ENCODE measurements around the gene DGKH.

GRCh38 chr13:42083138-42083770, 34.8 kb downstream of the DGKH start:
- TF ChIP-seq EP300 (conservative IDR thresholded peaks at IDR 0.05; ENCODE audit: poor library complexity, severe bottlenecking) (no peak), CTCF (IDR thresholded peaks at IDR 0.05; ENCODE audit: poor library complexity, severe bottlenecking) (no peak), EZH2 (IDR thresholded peaks at IDR 0.05; ENCODE audit: borderline replicate concordance, insufficient read depth, low read length, poor library complexity, severe bottlenecking) (no peak), RAD21 (conservative IDR thresholded peaks at IDR 0.05) (no peak)

Measured in neural cell (in vitro differentiated cells).